GM12875 (cell line): Measurements from ENCODE around the gene SLC17A5.

Experiments used
- H3K4me3 ChIP-seq: one replicate; pipeline ENCODE4 v1.5.1; 2011; ENCODE audit warnings: low read depth, low read length, control low read depth
- TF ChIP-seq, protein P1 (sequence below): IDR thresholded peaks from 2 replicates; pipeline ENCODE4 v1.5.1; 2011; ENCODE audit warnings: low read depth, mild to moderate bottlenecking, control low read depth, inconsistent platforms, low read length, moderate library complexity, borderline replicate concordance; ENCODE audit not compliant: insufficient read depth

The SLC17A5 gene

DNA sequence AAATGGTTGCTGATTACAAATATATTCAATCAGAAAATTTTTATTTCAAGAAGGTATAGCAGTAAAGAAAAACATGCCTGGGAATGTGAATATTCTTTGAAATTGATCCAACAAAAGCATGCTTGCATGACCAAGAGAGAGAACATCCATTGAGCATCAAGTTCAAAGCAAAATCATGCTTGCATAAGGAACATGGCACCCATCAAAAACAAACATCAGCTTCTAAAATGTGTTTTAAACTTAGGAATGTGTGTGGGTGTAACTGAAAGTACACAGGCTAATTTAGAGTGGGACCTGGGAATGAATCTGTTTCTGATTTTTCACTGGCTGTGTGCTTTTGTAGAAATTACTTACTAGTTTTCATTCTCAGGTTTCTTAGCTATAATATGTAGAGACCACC, 5.6 kb downstream of the SLC17A5 start:
- H3K4me3 ChIP-seq = no peak overlapping the region
- TF ChIP-seq, protein P1, sequence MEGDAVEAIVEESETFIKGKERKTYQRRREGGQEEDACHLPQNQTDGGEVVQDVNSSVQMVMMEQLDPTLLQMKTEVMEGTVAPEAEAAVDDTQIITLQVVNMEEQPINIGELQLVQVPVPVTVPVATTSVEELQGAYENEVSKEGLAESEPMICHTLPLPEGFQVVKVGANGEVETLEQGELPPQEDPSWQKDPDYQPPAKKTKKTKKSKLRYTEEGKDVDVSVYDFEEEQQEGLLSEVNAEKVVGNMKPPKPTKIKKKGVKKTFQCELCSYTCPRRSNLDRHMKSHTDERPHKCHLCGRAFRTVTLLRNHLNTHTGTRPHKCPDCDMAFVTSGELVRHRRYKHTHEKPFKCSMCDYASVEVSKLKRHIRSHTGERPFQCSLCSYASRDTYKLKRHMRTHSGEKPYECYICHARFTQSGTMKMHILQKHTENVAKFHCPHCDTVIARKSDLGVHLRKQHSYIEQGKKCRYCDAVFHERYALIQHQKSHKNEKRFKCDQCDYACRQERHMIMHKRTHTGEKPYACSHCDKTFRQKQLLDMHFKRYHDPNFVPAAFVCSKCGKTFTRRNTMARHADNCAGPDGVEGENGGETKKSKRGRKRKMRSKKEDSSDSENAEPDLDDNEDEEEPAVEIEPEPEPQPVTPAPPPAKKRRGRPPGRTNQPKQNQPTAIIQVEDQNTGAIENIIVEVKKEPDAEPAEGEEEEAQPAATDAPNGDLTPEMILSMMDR = no peak

DNA sequence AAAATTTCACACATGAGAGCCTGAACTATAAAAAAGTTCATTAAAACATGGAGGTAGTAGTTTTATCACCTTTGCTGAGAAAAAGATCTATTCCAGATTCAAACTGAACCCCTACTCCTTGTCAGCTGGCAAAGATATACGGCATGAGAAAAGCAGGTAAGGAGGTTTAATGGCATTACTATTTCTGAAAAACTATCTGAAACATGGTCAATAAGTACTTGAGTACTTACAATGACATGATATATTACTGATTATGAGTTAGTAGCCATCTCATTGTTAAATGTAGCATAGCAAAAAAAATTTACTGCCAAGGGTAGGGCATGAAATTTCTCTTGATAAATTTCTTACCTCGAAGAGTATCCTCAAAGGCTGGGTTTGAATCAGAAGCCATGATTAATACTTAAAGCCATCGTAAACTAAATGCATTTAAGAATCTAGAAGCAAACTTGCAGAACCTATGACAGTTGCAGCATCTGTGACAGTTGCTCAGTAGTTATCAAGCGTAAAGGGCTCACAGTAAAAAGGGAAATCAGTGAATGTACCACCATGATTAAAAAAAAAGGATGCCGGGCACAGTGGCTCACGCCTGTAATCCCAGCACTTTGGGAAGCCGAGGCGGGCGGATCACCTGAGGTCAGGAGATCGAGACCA, 8.7 kb downstream of the SLC17A5 start:
- H3K4me3 ChIP-seq = peak overlapping the region; percentile 29
- TF ChIP-seq, protein P1 = no peak

DNA sequence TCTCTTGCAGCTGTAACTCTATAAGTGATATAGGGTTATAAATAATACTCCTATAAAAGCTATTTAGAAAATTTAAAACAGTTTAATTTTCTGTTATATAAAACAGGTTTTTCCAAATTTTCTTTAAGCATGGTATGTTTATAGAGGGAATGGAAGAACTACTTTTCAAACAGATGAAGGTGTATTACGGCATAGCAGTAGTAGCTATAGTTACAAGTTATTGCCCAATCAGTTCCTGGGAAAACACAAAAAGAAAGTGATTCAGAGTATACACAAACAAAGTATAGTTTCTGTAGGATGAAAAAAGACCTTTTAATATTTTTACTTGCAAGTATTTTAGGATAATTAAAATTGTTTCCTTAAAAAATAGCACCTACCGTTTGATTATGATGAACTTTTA, 9.8 kb downstream of the SLC17A5 start:
- TF ChIP-seq, protein P1 = no peak
- H3K4me3 ChIP-seq = no peak overlapping the region

DNA sequence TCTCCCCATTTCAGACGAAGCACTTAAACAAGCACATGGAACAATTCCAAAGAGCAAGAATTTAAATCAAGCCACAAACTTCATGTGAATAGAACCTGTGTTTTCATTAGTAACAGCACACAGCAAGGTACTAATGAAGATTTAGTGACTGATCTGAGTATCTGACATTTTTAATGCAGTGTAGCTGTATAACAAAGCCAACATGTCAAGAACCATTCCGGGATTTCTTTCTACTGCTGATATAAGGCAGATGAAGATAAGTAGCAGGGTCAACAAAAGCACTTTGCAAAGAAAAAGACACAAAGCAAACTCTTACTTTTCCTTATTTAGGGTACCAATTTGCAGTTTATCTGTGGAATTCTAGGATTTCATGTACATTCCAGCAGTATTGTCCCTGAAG, 11.3 kb downstream of the SLC17A5 start:
- TF ChIP-seq, protein P1 = no peak
- H3K4me3 ChIP-seq = no peak overlapping the region

DNA sequence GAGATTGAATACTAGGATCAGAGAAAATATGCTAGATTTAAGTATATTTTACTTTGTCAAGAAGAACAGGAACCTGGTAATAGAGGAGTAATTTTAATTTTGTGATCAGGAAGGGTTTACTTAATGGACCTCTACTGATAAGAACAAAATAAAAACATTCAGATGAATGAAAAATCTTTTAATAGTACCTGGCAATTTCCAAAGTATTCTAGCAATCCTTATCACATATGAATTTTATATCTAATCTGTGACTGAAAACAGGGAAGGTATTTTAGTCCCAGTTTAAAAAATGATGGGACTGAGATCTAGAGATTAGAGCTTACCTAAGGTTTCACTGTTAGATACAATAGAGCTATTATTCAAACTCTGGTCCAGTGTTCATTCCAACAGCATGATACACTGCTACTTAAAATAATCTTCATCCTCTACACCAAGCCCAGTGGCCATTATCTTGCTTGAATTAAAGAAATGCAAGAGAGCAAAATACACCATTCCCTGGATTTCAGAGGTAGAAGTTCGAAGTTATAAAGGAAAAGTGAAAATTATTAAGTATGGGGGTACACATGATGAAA, 13.5 kb downstream of the SLC17A5 start:
- TF ChIP-seq, protein P1 = no peak
- H3K4me3 ChIP-seq = no peak overlapping the region

DNA sequence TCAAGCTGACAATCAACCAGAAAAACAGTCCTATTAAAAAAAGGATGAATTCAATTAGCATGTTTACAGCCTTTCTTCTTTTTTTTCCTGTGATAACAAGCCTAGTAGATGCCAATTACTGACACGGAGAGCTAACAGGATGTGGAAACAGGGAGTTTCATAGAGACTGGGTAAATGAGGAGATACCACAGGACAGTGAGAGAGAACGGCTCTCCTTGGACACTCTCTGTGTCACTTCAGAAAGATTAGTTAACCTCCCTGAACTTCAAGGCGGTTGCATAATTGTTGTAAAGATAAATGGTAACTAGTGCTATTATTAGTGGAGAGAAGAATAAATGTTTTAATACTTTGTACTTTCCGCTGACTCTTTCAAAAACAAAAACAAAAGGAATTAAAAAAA, 14.8 kb downstream of the SLC17A5 start:
- TF ChIP-seq, protein P1 = no peak
- H3K4me3 ChIP-seq = no peak overlapping the region

DNA sequence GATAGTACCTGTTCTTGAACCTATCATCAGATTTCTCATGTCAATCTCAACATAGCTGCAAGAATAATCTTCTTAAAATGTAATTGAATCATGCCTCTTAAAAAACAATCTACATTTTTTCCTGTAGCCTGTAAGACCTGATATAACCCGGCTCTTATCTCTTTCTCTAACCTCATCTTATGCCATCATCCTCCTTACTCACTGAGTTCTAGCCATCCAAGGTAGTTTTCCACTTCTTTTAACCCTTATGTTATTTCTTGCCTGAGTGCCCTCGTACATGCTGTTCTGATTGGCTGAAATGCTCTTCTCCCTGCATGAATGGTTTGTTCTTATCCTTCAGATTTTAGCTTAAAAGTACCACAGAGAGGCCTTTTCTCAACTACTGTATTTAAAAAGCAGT, 16.4 kb downstream of the SLC17A5 start:
- H3K4me3 ChIP-seq = no peak overlapping the region
- TF ChIP-seq, protein P1 = no peak
